PFSK-1 (cell line): ENCODE measurements around the gene HES5.

Experiments
- FOXP2 ChIP-seq: optimal IDR thresholded peaks from 2 replicates; pipeline ENCODE3; 2011; ENCODE audit warnings: borderline replicate concordance, control low read depth, inconsistent platforms; ENCODE audit not compliant: insufficient read depth; ENCODE audit errors: extremely low read length, extremely low read depth
- POLR2AphosphoS5 ChIP-seq: IDR thresholded peaks from 2 replicates; pipeline ENCODE4 v1.6.1; 2012; ENCODE audit warnings: low read depth, mild to moderate bottlenecking, control low read depth, low read length, moderate library complexity
- SIN3A ChIP-seq: IDR thresholded peaks from 2 replicates; pipeline ENCODE4 v1.6.1; 2012; ENCODE audit warnings: mild to moderate bottlenecking, low read length, moderate library complexity, borderline replicate concordance; ENCODE audit not compliant: insufficient read depth
- TAF1 ChIP-seq: IDR thresholded peaks from 2 replicates; pipeline ENCODE4 v1.6.1; 2012; ENCODE audit warnings: low read length, control low read depth, borderline replicate concordance; ENCODE audit not compliant: insufficient read depth
- TF ChIP-seq, protein P1 (sequence below), 2 experiments: IDR thresholded peaks; 2 replicates each; pipeline versions ENCODE4 v1.6.1 to v1.8.0; 2011 to 2012; ENCODE audit warnings: low read depth in 2 of 2, low read length in 2 of 2, control low read depth in 1 of 2, inconsistent platforms in 1 of 2, mild to moderate bottlenecking in 1 of 2, moderate library complexity in 1 of 2; ENCODE audit not compliant: insufficient read depth in 1 of 2

Gene HES5

GRCh38 chr1:2543543-2544092, 13.6 kb upstream of the HES5 start:
- no peak for TF ChIP-seq POLR2AphosphoS5
- TF ChIP-seq FOXP2 = no peak
- no peak for TF ChIP-seq TAF1

GRCh38 chr1:2542246-2542915, 12.3 kb upstream of the HES5 start:
- no peak for TF ChIP-seq TAF1
- TF ChIP-seq, protein P1, sequence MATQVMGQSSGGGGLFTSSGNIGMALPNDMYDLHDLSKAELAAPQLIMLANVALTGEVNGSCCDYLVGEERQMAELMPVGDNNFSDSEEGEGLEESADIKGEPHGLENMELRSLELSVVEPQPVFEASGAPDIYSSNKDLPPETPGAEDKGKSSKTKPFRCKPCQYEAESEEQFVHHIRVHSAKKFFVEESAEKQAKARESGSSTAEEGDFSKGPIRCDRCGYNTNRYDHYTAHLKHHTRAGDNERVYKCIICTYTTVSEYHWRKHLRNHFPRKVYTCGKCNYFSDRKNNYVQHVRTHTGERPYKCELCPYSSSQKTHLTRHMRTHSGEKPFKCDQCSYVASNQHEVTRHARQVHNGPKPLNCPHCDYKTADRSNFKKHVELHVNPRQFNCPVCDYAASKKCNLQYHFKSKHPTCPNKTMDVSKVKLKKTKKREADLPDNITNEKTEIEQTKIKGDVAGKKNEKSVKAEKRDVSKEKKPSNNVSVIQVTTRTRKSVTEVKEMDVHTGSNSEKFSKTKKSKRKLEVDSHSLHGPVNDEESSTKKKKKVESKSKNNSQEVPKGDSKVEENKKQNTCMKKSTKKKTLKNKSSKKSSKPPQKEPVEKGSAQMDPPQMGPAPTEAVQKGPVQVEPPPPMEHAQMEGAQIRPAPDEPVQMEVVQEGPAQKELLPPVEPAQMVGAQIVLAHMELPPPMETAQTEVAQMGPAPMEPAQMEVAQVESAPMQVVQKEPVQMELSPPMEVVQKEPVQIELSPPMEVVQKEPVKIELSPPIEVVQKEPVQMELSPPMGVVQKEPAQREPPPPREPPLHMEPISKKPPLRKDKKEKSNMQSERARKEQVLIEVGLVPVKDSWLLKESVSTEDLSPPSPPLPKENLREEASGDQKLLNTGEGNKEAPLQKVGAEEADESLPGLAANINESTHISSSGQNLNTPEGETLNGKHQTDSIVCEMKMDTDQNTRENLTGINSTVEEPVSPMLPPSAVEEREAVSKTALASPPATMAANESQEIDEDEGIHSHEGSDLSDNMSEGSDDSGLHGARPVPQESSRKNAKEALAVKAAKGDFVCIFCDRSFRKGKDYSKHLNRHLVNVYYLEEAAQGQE (IDR thresholded peaks at IDR 0.05; ENCODE audit: insufficient read depth in 1 of 2, low read depth in 2 of 2, low read length in 2 of 2) = no peak
- TF ChIP-seq POLR2AphosphoS5 = no peak
- no peak for TF ChIP-seq FOXP2
- no peak for TF ChIP-seq SIN3A

DNA sequence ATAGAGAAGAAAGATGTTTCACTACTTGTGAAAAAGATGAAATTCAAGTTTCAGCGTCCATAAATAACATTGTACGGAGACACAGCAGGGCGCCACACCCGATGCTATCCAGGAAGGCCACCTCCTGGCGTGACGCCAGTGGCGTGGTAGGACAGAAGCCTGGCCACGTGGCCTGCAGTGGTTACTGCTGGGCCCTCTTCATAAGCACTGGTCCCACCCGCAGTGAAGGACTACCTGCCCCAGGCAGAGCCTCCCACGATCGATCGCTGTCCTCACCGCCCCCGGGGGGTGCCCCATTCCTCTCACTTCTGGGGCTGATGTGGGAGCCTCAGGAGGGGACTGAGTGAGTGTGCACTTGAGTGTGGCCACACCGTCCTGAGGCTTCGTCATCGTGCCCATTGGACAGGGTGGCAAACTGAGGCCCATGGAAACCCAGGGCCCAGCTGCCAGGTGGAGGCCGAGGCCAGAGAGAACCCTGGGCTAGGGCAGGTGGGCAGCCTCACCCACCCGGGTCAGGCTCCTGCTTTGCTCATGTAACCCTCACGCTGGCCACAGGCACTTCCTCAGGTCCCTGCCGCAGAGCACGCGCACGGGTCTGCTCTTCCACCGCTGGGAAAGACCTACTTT, 11.7 kb upstream of the HES5 start:
- TF ChIP-seq TAF1 = no peak
- TF ChIP-seq POLR2AphosphoS5 = no peak
- TF ChIP-seq SIN3A = no peak
- TF ChIP-seq FOXP2 = no peak
- TF ChIP-seq, protein P1 (IDR thresholded peaks at IDR 0.05; ENCODE audit: insufficient read depth in 1 of 2, low read depth in 2 of 2, low read length in 2 of 2) = no peak

- TF ChIP-seq TAF1 (no peak), SIN3A (no peak), FOXP2 (no peak), POLR2AphosphoS5 (no peak)
- TF ChIP-seq, protein P1 (IDR thresholded peaks at IDR 0.05; ENCODE audit: insufficient read depth in 1 of 2, low read depth in 2 of 2, low read length in 2 of 2) = no peak
Observed at GRCh38 chr1:2540816-2541492, 10.9 kb upstream of the HES5 start.

GRCh38 chr1:2539312-2539907, 9.3 kb upstream of the HES5 start:
- TF ChIP-seq POLR2AphosphoS5 = no peak
- TF ChIP-seq SIN3A = no peak
- TF ChIP-seq, protein P1 (IDR thresholded peaks at IDR 0.05; ENCODE audit: insufficient read depth in 1 of 2, low read depth in 2 of 2, low read length in 2 of 2) = no peak
- TF ChIP-seq TAF1 = no peak
- no peak for TF ChIP-seq FOXP2
